ENCODE data around the gene DCTN4.

GRCh38 chr5:150658699-150659265, 100.0 kb downstream of the DCTN4 start:
- TF ChIP-seq, protein P1, sequence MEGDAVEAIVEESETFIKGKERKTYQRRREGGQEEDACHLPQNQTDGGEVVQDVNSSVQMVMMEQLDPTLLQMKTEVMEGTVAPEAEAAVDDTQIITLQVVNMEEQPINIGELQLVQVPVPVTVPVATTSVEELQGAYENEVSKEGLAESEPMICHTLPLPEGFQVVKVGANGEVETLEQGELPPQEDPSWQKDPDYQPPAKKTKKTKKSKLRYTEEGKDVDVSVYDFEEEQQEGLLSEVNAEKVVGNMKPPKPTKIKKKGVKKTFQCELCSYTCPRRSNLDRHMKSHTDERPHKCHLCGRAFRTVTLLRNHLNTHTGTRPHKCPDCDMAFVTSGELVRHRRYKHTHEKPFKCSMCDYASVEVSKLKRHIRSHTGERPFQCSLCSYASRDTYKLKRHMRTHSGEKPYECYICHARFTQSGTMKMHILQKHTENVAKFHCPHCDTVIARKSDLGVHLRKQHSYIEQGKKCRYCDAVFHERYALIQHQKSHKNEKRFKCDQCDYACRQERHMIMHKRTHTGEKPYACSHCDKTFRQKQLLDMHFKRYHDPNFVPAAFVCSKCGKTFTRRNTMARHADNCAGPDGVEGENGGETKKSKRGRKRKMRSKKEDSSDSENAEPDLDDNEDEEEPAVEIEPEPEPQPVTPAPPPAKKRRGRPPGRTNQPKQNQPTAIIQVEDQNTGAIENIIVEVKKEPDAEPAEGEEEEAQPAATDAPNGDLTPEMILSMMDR (IDR thresholded peaks at IDR 0.05) = no peak
- TF ChIP-seq POLR2A (IDR thresholded peaks at IDR 0.05) = no peak

Measured in thyroid gland (tissue), 4 donors.